DND-41 (cell line): ENCODE measurements around the gene ATP5F1D.

ENCODE experiments used
- ATAC-seq: fragments of 200-7000 bp; cut with Tn5 transposase; 3 replicates; pipeline ENCODE4 v1.9.1; 2021; ENCODE audit warnings: low read depth; ENCODE audit not compliant: insufficient read depth
- DNase-seq: peaks from one replicate; pipeline ENCODE4 v3.0.0-alpha.2; 2020
- H2AFZ ChIP-seq: 2 replicates; pipeline ENCODE4 v1.6.0; 2012; ENCODE audit warnings: low read depth, low read length
- H3K27ac ChIP-seq: 2 replicates; pipeline ENCODE4 v1.5.1; 2012; ENCODE audit warnings: low read length, inconsistent platforms
- H3K27me3 ChIP-seq: fragments of 200-600 bp; sonication (generic); 2 replicates; pipeline ENCODE4 v1.6.0; 2012; ENCODE audit warnings: low read length, mild to moderate bottlenecking, inconsistent platforms; ENCODE audit not compliant: insufficient read depth, poor library complexity
- H3K36me3 ChIP-seq: 2 replicates; pipeline ENCODE4 v1.5.1; 2012; ENCODE audit warnings: low read length, inconsistent platforms; ENCODE audit not compliant: insufficient read depth
- H3K4me1 ChIP-seq: 2 replicates; pipeline ENCODE4 v1.5.1; 2012; ENCODE audit warnings: mild to moderate bottlenecking, low read length; ENCODE audit not compliant: insufficient read depth
- H3K4me2 ChIP-seq: 2 replicates; pipeline ENCODE4 v1.6.0; 2012; ENCODE audit warnings: mild to moderate bottlenecking, moderate library complexity, low read length, inconsistent platforms; ENCODE audit not compliant: insufficient read depth
- H3K4me3 ChIP-seq, 2 experiments: fragments of 200-600 bp in 1 of 2; shearing (Covaris generic) in 1 of 2; 2 replicates each; pipeline ENCODE4 v1.5.1; 2012 to 2016; ENCODE audit warnings: inconsistent platforms in 2 of 2, low read length in 2 of 2, mild to moderate bottlenecking in 2 of 2, low read depth in 1 of 2, moderate library complexity in 1 of 2
- H3K79me2 ChIP-seq: 2 replicates; pipeline ENCODE4 v1.6.0; 2012; ENCODE audit warnings: low read length, inconsistent platforms; ENCODE audit not compliant: insufficient read depth
- H3K9ac ChIP-seq: 2 replicates; pipeline ENCODE4 v1.6.0; 2012; ENCODE audit warnings: low read depth, mild to moderate bottlenecking, inconsistent platforms, low read length, moderate library complexity
- H3K9me3 ChIP-seq: 2 replicates; pipeline ENCODE4 v1.5.1; 2012; ENCODE audit warnings: low read length, moderate library complexity, mild to moderate bottlenecking, inconsistent platforms; ENCODE audit not compliant: insufficient read depth, severe bottlenecking
- H4K20me1 ChIP-seq: 2 replicates; pipeline ENCODE4 v1.6.0; 2012; ENCODE audit warnings: low read length; ENCODE audit not compliant: insufficient read depth
- CTCF ChIP-seq: IDR thresholded peaks from 2 replicates; pipeline ENCODE4 v1.5.1; 2012; ENCODE audit warnings: borderline replicate concordance, low read length, moderate library complexity, mild to moderate bottlenecking; ENCODE audit not compliant: poor library complexity, severe bottlenecking; ENCODE audit errors: extremely low read depth
- EZH2 ChIP-seq: IDR thresholded peaks from 3 replicates; pipeline ENCODE4 v1.6.1; 2012; ENCODE audit warnings: borderline replicate concordance, low read depth, mild to moderate bottlenecking, moderate library complexity, low read length, inconsistent platforms; ENCODE audit not compliant: severe bottlenecking

ATP5F1D gene

GRCh38 chr19:1267477-1268225 lies 26.1 kb downstream of the ATP5F1D start:
- Histone ChIP-seq H3K79me2 (peaks cover 35% of the 10 kb centered on the region), H3K27me3 (peaks cover 4% of the 10 kb centered on the region), H3K4me2 (peak overlapping the region; percentile 72), H3K4me3 (no peak overlapping the region; a peak in 1 of 4 replicates), H2AFZ (no peak overlapping the region), H4K20me1 (peaks cover 31% of the 10 kb centered on the region), H3K27ac (no peak overlapping the region), H3K36me3 (peaks cover 31% of the 10 kb centered on the region), H3K9me3 (no peaks in the 10 kb centered on the region), H3K9ac (no peak overlapping the region), H3K4me1 (peaks cover 53% of the 10 kb centered on the region)
- ATAC-seq, result no peak
- DNase-seq, result no peak
- TF ChIP-seq CTCF (no peak), EZH2 (no peak)

GRCh38 chr19:1268226-1269064 lies 26.9 kb downstream of the ATP5F1D start:
- peak overlapping the region; percentile 54 for H3K27ac ChIP-seq
- no peak for DNase-seq

DNA sequence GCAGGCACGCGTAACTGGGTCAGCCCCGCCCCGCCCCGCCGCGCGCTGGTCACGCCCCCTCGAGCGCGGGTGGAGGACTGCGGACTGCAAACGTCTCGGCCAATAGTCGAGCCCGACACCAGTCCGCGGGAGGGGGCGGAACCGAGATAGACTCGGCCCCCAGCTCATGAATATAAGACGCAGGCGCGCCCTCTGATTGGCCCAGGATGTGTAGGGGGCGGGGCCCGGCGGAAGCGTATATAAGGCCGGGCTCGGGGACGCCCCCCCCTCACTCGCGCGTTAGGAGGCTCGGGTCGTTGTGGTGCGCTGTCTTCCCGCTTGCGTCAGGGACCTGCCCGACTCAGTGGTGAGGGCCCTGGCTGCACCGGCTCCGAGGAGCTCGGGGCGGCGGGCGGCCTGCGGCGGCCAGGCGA lies 27.5 kb downstream of the ATP5F1D start, which contains the start of gene CIRBP:
TSS of gene CIRBP (plus strand) at position 268 of the 413 bp plus-strand sequence. CDS start 1,602 bp downstream, outside the sequence.
- Histone ChIP-seq H3K27me3 (peaks cover 4% of the 10 kb centered on the region), H2AFZ (peak within 1 kb of the TSS; percentile 32; the same call in 1 of the 2 replicates), H3K9ac (peak within 1 kb of the TSS; percentile 90), H3K27ac (peak within 1 kb of the TSS; percentile 92), H4K20me1 (peaks cover 45% of the 10 kb centered on the region), H3K4me1 (peaks cover 67% of the 10 kb centered on the region), H3K36me3 (peaks cover 46% of the 10 kb centered on the region), H3K9me3 (no peaks in the 10 kb centered on the region), H3K79me2 (peaks cover 49% of the 10 kb centered on the region), H3K4me2 (peak within 1 kb of the TSS; percentile 83), H3K4me3 (peak within 1 kb of the TSS; percentile 79 to 95; a peak in 3 of 4 replicates)
- peak; percentile 100 for DNase-seq
- ATAC-seq, result peak; percentile 84
- no peak for TF ChIP-seq CTCF
- no peak for TF ChIP-seq EZH2

More at GRCh38 chr19:1268226-1269064, 26.9 kb downstream of the ATP5F1D start:
- Histone ChIP-seq H3K27me3 (peaks cover 4% of the 10 kb centered on the region), H3K36me3 (peaks cover 39% of the 10 kb centered on the region), H3K4me2 (peak overlapping the region; percentile 67), H3K9ac (peak overlapping the region; percentile 90), H4K20me1 (peaks cover 39% of the 10 kb centered on the region), H3K4me1 (peaks cover 61% of the 10 kb centered on the region), H2AFZ (peak overlapping the region; percentile 32; the same call in 1 of the 2 replicates), H3K79me2 (peaks cover 43% of the 10 kb centered on the region), H3K9me3 (no peaks in the 10 kb centered on the region), H3K4me3 (peak overlapping the region in 1 of 2 experiments; percentile 48; a peak in 2 of 4 replicates)
- no peak for ATAC-seq
- TF ChIP-seq CTCF (no peak), EZH2 (no peak)
